Hematopoietic multipotent progenitor cell treated with erythropoietin and hydrocortisone succinate and interleukin-3 and kit ligand, for 15 days (in vitro differentiated cells): ENCODE measurements around the gene TC2N.
A peak's percentile ranks its signal among the peaks of the same experiment; 100 is the strongest.
"Not testable (repeated sequence)": the region's sequence is repeated elsewhere in the genome, so short reads cannot be mapped to it uniquely, and the experiment has no call there.

Experiments
- DNase-seq: peaks from one replicate; pipeline ENCODE4 v3.0.0-alpha.2; 2015; ENCODE audit warnings: low spot score

The TC2N gene

DNA sequence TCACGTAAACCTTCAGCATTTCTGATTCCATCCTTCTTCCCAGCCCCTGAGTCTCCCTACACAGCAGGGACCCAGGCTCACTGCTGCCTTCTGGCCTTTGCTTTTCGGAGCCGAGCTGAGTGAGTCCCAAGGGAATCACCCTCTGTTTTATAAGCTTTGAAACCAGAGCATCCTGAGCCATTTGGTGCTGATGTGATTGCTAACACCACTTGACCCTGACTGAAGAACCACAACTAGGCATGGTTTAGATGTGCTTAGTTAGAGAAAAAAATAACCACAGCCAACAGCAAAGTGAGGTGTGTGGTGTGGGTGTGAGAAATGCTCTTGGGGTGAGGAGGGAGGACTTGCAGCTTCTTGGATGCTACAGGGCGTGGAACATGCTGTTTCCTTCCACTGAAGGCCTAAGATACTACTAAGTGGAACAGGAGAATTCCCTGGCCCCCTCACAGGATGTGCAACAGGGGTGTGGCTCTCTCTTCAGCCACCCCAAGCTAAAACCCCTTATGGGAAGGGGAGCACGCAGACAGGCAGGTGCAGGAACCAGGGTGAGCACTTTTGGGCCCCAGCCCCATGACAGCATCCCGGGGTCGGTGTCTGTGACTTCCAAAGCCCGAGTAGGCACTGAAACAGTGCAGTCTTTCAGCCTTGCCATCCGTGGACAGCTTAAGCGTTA, at the start of gene TC2N:
TSS of gene TC2N (minus strand) at position 221 of the 673 bp plus-strand sequence. CDS start 53,767 bp downstream, outside the sequence.
- no peak for DNase-seq

DNA sequence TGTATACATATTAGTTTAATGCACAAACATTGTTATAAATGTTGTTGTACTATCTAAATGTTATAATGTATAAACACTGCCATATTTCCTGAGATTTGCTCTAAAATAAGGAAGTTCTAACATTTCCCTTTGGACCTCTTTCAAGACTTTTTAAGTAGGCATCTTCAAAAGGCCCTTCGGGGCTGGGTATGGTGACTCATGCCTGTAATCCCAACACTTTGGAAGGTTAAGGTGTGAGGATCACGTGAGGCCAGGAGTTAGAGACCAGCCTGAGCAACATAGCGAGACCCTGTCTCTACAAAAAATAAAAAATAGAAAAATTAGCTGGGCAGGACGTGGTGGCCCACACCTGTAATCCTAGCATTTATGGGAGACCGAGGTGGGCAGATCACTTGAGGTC, 44.7 kb upstream of the TC2N start:
- DNase-seq, result no peak

DNA sequence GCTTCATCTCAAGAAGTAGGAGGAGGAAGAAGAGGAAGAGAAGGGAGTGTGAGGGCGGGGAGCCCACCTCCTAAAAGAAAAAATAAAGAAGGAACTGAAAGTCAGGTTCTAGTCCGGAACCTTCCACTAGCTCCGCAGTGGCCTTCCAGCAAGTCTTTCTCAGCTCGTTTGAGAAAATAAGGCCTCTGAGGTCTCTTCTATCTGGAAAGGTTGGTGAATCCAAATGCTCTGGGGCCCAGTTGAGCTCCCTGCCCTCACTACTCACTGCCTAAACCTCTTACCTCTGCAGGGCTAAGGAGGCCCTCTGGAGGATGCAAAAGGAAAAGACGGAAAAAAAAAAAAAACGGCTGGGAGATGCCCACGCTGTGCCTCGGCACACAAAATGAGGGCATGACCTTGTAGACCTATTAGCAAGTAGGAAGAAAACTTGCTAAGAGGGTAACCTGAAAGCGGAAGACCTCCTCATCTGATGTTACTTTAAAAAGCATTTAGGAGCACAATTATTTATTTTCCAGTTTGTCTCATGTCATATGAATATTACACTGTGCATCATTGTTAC, 44.2 kb upstream of the TC2N start:
- no peak for DNase-seq

DNA sequence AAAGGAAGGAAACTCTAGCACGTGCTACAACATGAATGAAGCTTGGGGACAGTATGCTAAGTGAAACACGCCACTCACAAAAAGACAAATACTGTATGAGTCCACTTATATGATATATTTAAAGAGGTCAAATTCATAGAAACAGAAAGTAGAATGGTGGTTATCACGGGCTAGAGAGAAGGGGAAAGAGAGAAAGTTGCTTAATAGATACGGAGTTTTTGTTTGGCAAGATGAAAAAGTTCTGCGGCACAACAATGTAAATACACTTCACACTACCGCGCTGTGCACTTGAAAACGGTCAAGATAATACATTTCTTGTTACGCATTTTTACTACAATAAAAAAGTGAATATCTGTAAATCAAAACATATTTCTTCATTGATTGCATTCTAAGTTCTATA, 42.9 kb upstream of the TC2N start:
- DNase-seq, result no peak

DNA sequence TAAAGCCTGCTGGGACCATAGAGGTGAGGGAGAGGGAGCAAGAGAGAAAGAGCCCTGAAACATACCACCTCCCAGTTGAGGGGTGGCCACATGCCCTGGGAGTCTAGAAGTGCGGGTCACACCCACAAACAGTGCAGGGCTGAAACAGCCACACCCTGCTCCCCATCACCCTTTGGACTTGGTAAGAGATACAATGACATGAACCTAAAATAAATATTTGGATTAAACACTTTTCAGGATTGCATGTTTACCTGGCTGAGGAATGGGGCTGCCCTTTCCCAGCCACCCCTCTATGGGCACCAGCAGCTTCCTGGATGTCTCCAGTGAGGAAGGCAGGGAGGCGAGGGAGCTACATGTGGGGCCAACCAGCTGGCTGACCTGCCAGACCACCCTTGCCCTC, 39.0 kb upstream of the TC2N start:
- DNase-seq, result no peak

DNA sequence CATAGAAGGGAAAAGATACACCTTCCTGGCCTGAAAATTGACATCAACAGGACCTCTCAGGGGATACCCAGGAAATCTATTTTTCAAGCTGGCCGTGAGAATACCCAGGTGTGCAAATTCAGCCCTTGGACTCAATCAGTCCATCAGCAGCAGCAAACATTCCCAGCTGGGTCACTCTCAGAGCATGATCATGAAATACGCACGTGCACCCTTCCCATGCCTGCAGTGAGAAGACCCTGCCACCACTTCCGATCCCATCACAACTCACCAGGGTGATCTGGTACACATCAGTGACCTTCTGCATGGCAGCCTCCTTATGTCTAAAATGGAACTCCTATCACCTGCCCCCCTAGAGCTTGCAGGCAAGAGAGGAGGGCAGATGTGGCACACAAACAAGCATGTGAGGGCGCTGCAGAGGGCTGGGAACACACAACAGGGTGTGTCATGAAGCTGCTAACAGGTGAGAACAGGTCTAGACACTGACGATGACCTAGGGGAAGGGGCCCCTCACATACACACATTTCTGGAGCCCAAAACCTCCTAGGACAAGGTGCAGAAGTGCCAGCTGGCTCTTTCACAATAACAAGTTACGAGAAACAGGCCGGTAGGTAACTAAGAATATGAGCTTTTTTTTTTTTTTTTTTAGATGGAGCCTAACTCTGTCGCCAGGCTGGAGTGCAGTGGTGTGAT, 37.8 kb upstream of the TC2N start:
- DNase-seq, result no peak

DNA sequence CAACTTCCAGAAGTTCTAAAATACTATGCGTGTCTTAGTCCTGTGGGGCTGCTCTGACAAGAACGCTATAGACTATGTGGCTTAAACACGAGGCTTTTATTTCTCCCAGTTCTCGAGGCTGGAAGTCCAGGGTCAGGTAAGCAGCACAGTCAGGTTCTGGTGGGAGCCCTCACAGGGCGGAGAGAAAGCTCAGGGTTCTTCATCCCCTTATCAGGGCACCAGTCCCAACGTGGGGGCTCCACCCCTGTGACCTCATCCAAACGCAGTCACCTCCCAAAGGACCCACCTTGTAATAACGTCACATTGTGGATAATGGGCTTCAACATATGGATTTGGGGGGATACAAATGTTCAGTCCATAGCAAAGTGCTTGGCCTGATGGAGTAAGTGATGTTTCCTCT, 37.1 kb upstream of the TC2N start:
- DNase-seq, result no peak

DNA sequence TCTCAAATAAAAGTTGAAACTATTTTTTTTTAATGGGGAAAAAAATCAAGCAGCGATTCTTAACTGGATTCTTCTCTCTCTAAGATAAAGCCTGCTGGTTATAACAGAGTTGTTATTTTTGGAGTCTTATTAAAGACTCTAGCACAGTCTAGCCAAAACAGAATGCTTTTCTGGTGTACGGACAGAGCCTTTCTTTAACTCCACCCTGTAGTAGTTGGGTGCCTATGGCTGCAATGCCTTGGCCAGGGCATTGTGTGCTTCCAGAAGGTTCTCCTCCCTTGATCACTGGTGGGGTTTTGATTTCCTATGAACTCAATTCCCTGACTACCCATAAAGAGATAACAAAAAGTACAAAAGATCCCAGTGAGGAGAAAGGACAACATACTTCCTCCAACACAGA, 35.7 kb upstream of the TC2N start:
- DNase-seq, result no peak

DNA sequence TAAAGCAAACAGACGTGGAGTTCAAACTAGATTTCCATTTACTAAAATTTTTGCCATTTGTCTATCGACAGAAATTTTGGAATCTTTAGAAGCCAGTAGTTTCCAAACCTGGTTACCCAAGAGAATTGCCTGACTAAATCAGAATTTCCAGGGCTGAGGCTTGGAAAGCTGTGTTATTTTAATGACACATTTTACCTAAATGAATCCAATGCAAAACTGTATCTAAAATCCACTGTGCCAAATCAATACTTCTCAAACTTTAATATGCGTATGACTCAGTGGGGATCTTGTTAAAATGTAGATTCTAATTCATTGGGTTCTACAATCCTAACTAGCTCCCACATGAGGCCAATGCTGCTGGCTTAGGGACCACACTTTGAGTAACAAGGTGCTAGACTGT, 35.0 kb upstream of the TC2N start:
- DNase-seq, result no peak

DNA sequence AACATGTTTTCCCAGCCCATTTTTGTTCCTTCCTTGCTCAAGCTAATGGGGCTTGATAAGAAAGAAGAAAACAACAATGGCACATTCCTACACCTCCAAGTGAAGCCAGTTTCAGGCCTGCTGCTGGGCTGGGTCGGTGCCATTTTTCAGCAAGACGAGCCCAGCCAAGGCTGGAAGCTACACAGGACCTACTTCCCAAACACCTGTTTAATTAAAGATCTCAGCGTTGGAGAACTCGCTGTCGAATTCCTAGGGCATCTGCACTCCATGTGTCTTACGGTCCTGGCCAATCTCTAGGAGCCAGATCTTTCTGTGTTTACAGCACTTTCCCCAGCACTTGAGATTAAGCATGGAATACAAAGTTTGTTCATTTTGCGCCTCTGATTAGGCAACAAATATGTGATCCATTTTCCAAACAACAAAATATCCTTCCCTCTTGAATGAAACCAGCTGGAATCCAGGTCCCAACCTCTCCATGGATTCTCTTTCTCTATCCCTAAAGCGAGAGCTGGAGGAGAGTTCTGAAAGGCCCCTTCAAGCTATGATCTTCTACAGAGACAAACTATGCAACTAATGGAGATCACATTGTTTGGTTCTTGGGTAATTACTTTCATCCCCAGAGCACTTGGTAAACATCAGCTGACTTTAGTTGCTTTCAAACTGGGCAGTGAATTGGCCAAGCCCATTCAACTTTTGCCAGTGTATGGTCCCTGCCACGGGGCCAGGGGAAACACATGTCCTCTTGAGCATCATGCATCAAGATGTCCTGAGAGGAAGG, 34.3 kb upstream of the TC2N start:
- DNase-seq, result no peak

DNA sequence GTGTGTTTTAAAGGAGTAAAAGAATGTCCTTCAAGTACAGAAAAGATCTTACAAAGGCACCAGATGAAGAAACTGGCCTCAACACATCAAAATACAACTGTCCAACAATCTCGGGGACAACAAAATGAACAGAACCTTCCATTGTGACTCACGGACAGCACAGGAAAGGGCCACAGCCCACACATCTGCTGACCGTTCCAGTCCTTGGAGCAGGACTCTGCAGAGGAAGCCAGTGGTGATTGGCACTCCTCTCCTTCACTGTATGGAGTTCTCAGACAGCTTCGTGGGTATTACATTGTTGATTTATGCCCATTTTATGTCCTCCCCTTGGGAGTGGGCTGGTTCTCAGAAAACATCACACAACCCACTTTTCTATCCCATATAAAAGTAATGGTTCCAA, 32.5 kb upstream of the TC2N start:
- no peak for DNase-seq

DNA sequence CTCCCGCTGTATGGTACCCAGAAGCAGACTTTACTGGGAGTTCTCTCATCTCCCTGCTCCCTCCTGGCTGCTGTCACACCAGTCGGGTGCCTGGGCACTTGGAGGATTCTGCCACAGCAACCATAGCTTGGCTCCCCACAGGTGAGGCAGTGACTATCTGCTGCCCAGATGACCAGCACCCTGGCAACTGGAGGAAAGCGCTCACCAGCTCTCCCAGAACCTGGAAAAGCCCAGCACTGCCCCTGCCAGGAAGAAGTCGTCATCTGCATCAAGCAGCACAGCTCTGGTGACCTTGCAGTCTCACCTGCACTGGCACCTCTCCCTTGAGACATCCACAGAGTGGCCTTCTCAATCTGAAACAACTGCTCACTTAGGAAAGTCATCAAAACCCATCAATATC, 31.9 kb upstream of the TC2N start:
- no peak for DNase-seq

DNA sequence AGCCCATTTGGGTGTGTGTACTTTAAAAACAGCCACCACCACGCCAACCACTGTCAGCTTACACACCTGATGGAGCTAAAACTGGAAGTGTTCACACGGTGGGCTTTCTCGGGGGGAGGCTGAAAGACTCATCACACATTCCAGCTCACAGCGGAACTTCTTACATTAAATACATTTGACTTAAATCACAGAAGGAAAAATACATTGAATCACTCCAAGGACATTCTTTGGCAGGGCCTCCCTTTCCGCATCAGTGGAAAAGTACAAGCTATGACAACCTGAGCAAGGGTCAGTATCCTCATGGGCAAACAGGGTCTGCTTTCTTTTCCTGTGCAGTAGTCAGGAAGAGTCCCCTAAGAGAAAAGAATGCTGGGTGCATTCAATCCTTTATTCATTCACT, 31.0 kb upstream of the TC2N start:
- no peak for DNase-seq

DNA sequence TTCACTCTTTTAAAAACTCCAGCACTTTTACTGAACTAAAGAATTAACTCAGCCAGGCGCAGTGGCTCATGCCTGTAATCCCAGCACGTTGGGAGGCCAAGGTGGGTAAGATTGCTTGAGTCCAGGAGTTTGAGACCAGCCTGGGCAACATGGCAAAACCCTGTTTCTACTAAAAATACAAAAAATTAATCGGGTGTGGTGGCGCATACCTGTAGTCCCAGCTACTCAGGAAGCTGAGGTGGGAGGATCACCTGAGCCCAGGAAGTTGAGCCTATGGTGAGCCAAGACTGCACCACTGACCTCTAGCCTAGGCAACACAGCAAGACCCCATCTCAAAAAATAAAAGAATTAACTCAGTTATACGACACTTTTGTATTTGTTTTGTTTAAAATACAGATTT, 30.4 kb upstream of the TC2N start:
- not testable (repeated sequence) for DNase-seq

DNA sequence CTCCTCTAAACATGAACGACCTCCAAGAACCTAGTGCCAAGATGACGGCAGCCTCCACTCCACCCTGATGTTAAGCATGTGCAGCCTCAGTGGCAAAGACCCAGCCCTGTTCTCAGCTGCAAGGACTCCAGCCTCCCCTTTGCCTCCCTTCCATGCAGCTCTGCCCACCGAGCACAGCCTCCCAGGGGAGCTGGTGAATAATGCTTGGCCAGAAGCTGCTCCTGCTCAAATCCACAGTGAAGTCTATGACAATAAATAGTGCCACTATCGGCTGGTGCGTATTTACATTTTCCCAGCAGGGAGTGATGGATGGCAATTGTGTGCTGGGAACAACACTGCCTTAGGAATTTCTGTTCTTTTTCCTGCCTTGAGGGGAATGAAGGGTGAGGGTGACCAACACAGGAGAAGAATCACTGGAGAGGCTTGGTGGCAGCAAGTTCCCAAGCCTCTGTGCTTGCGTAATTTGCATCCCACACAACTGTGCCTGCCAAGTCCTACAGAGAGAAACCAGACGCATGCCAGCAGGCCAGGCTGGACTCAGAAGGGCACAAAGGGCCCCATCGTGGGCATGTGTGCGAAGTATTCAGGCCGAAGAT, 29.9 kb upstream of the TC2N start:
- DNase-seq, result no peak

DNA sequence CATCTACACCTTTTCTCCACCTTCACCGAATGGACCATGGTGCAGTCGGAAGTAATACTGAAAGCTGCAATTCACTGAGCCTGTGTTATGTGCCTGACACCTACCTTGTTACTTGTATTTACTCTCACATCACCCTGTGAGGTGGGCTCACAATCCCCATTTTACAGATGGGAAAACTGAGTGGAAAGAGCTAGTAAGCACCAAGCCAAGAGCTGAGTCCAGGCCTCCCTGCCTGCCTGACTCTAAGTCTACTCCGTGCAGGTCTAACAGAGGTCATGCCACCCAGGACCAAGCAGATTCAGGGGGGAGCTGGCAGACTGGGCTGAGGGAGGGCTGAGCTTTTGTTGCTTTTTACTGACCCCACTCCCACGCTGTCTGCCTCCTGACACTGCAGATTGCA, 29.1 kb upstream of the TC2N start:
- DNase-seq, result no peak

DNA sequence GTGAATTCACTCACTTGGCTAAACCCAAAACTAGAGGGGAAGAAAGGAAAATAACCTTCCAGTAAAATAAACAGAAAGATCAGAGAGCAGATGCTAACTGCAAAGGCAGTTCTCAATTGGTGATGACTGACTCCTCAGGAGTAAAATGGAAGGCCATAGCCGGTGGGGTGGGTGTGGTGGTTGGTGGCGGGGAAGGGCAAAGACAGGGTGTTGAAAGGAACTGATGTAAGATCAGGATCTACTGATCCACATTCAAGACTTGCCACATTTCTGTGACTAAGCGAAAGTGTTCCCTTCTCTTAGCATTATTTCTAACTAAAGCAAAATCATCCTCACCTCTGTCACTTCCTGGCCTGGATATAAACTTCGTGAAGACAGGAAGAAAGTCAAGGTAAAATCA, 26.3 kb upstream of the TC2N start:
- no peak for DNase-seq

DNA sequence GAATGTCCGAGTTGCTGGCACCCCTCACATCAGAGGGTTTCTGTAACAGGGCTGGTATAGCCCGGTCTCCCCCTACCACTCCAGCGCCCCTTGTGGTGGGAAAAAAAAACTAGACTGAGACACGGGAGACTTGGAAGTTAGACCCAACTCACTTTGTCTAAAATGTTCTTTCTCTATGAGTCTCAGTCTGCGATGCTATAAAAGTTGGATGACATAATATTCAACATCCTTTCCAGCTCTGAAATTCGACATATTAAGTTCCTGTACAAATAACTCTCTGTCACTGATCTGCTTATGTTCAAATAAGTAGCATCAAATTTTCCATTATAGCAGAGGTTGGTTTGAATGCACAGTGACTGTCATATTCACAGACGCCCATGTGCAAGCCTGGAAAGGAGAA, 25.7 kb upstream of the TC2N start:
- DNase-seq, result peak; percentile 7

DNA sequence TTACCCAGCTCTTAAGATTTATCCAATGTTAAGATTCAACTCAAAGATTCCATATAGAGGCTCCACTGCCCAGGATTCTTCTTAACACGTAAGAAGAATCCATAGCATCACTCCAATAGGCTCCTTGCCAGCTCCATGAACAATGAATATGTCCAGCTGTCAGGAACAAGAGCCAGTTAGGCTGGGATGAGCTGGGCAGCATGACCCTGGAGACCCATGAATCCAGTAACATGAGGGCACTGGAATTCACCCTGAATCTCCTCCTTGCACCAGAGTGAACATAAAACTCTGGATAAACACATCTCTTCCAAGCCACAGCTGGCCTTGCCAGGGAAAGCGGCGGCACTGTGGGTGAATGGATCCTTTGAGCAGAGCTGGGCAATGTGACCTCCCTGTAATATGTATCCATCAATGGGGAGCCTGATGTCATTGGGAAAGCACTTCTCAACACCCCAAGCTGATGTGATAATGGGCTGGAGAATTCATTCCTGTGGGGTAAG, 24.4 kb upstream of the TC2N start:
- DNase-seq, result no peak

DNA sequence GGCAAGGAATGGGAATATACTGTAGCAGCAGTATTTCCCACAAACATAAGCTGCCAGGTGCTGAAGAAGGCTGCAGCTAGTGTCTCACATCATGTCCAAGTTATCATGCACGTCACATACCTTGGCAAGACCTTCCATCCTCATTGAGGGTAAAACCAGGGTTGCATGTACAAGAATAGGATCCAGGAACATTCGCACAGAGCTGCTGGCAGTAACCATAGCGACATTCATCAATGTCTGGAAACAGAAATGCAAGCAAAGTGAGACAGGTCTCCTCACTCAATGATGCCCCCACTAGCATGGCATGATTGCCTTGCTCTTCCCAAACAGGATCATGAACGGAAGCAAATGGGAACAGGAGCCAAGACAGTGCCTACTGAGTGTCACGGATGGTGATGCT, 23.8 kb upstream of the TC2N start:
- DNase-seq, result no peak

DNA sequence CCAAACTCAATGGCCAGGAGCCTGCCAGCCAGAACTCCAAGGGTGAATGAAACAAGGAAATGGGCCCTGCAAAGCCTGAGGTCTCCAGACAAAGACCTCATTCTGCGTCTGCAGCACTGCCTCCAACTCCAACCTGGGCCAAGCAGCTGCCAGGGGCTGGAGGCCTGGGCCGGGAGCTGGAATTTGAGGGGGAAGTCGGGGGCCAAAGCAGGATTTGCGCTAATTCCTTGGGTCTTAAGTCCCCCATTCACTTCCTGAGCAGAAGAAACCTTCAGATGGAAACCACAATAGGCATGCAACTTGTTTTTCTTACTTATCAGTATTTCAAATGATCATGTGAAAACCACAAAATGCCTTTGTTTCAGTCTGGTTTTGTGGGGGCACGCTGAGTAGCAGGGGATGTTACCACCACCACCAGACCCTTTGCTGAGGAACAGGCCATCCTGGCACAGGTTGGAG, 23.0 kb upstream of the TC2N start:
- DNase-seq, result no peak

DNA sequence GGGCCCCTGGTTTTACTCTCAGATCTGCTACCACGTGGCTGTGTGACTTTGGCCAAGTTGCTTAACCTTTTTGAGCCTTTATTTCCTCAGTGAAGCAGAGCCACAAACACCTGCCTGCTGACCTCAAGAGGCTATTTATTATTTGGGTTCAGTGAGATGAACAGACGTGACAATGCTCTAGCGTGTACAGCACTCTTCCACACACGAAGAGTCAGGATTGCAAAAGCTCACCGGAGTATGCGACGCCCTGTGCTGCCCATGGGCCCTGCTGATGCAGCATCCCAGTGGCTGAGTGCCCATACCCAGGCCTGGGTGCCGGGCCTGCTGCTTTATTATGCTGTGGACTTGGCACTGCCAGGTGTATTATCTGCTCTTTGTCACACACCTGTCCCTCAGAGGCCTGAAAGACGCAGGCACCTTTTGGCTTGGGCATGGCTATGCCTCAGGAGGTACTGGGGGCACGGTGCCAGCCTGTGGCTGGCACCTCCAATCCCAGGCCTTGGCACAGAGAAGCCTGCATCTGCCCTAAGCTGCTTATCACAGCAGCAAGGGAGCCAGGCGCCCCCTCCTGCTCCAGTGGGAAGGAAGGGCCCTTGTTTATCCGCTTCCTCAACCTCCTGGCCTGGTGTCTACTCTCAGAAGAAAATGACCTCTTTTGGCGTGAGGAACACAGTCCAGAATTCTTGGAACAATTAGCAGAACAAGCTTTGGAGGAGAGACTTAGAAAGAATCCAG, 22.3 kb upstream of the TC2N start:
- DNase-seq, result no peak
